Astrocyte (in vitro differentiated cells and primary cell): ENCODE measurements around the gene METTL22. TPM values are rescaled to one million over a fixed set of nuclear protein-coding genes. Genes with fewer than 3 reads are reported as not detected.

Experiments
- DNase-seq: peaks from one replicate; pipeline ENCODE4 v3.0.0-alpha.2; 2010; ENCODE audit warnings: low read depth
- FAIRE-seq: peaks from 2 replicates; lab custom pipeline; 2011; peaks lifted over from hg19 to GRCh38; lab: Jason Lieb, UNC
- H2AFZ ChIP-seq: 2 replicates; pipeline ENCODE4 v1.6.0; 2012; ENCODE audit warnings: low read depth, low read length, inconsistent platforms
- H3K27ac ChIP-seq: 2 replicates; pipeline ENCODE4 v1.5.1; 2011; ENCODE audit warnings: low read depth, low read length, inconsistent platforms
- H3K27me3 ChIP-seq: 2 replicates; pipeline ENCODE4 v1.6.0; 2011; ENCODE audit warnings: low read length, inconsistent platforms; ENCODE audit not compliant: insufficient read depth
- H3K36me3 ChIP-seq: 2 replicates; pipeline ENCODE4 v1.5.1; 2011; ENCODE audit warnings: low read length, inconsistent platforms; ENCODE audit not compliant: insufficient read depth
- H3K4me1 ChIP-seq: 2 replicates; pipeline ENCODE4 v1.5.1; 2011; ENCODE audit warnings: low read length, inconsistent platforms; ENCODE audit not compliant: insufficient read depth
- H3K4me2 ChIP-seq: 2 replicates; pipeline ENCODE4 v1.6.0; 2012; ENCODE audit warnings: low read length, inconsistent platforms
- H3K4me3 ChIP-seq: 2 replicates; pipeline ENCODE4 v1.5.1; 2011; ENCODE audit warnings: low read depth, mild to moderate bottlenecking, low read length, inconsistent platforms; ENCODE audit not compliant: insufficient read depth
- H3K79me2 ChIP-seq: 2 replicates; pipeline ENCODE4 v1.6.0; 2012; ENCODE audit warnings: mild to moderate bottlenecking, low read length, inconsistent platforms; ENCODE audit not compliant: insufficient read depth
- H3K9ac ChIP-seq: 2 replicates; pipeline ENCODE4 v1.6.0; 2012; ENCODE audit warnings: mild to moderate bottlenecking, low read length, inconsistent platforms
- H3K9me3 ChIP-seq: 2 replicates; pipeline ENCODE4 v1.5.1; 2012; ENCODE audit warnings: low read depth, mild to moderate bottlenecking, low read length, inconsistent platforms; ENCODE audit not compliant: insufficient read depth
- H4K20me1 ChIP-seq: 2 replicates; pipeline ENCODE4 v1.6.0; 2012; ENCODE audit warnings: low read length, inconsistent platforms; ENCODE audit not compliant: insufficient read depth
- H3K27ac Mint-ChIP-seq: one replicate; pipeline ENCODE4 v1.8.0; 2021; ENCODE audit warnings: mild to moderate bottlenecking, mixed read lengths; ENCODE audit not compliant: unreplicated experiment
- H3K27me3 Mint-ChIP-seq: one replicate; pipeline ENCODE4 v1.8.0; 2021; ENCODE audit warnings: low read depth, mixed read lengths; ENCODE audit not compliant: unreplicated experiment
- H3K36me3 Mint-ChIP-seq: one replicate; pipeline ENCODE4 v1.8.0; 2021; ENCODE audit warnings: low read depth, mixed read lengths; ENCODE audit not compliant: unreplicated experiment
- H3K4me1 Mint-ChIP-seq: one replicate; pipeline ENCODE4 v1.8.0; 2021; ENCODE audit warnings: low read depth, mixed read lengths; ENCODE audit not compliant: unreplicated experiment
- H3K4me3 Mint-ChIP-seq: one replicate; pipeline ENCODE4 v1.8.0; 2021; ENCODE audit warnings: mild to moderate bottlenecking, moderate library complexity, mixed read lengths; ENCODE audit not compliant: unreplicated experiment
- H3K9me3 Mint-ChIP-seq: one replicate; pipeline ENCODE4 v1.8.0; 2021; ENCODE audit warnings: mild to moderate bottlenecking, mixed read lengths; ENCODE audit not compliant: unreplicated experiment
- EZH2 ChIP-seq: IDR thresholded peaks from 2 replicates; pipeline ENCODE4 v1.6.1; 2012; ENCODE audit warnings: mild to moderate bottlenecking, low read length, inconsistent platforms; ENCODE audit not compliant: insufficient read depth
- total RNA-seq: library from RNA; stranded (reverse); gene quantifications from 2 replicates; pipeline ENCODE4 v1.2.1, GENCODE V29; 2021
- TF ChIP-seq, protein P1 (sequence below): IDR thresholded peaks from 2 replicates; pipeline ENCODE4 v1.5.1; 2011; ENCODE audit warnings: low read depth, mild to moderate bottlenecking, inconsistent platforms, low read length, moderate library complexity; ENCODE audit not compliant: insufficient read depth

Gene METTL22
- total RNA-seq, 1 donor from 2014 or later, result 37.7 TPM

DNA sequence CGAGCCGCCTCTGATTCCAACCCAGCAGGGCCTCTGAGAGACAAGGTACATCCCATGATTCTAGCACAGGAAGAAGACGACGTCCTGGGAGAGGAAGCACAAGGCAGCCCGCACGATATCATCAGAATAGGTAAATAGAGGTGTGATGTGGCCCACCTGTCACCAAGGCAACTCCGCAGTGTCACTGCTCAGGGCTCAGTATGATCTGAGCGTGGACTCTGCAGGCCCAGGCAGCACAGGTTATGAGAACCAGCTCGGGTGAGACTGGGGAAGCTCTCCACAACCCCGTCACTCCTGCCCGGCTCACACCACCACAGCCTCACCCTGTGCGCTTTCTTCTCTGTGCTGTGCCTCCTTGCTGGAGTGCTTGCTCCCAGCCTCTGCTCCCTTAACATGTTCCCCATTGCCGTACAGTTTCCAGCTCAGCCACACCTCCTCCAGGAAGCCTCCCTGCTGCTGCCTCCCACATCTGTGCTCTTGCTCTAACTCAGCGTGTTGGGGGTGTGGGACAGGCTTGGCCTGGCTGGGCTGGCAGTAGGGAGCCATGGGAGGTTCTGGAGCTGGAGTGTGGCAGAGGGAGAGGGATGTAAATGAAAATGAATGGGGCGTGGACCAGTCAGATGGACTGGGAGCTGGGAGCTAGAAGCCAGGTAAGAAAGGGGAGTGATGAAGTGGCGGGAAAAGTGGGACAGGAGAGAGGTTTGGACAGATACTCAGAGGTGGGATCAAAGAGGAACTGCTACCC is 7.7 kb downstream of the METTL22 start:
- FAIRE-seq (no peak), DNase-seq (no peak)
- no peaks in the 10 kb centered on the region for H3K27me3 ChIP-seq
- H3K79me2 ChIP-seq, result peaks cover 23% of the 10 kb centered on the region
- TF ChIP-seq, protein P1, sequence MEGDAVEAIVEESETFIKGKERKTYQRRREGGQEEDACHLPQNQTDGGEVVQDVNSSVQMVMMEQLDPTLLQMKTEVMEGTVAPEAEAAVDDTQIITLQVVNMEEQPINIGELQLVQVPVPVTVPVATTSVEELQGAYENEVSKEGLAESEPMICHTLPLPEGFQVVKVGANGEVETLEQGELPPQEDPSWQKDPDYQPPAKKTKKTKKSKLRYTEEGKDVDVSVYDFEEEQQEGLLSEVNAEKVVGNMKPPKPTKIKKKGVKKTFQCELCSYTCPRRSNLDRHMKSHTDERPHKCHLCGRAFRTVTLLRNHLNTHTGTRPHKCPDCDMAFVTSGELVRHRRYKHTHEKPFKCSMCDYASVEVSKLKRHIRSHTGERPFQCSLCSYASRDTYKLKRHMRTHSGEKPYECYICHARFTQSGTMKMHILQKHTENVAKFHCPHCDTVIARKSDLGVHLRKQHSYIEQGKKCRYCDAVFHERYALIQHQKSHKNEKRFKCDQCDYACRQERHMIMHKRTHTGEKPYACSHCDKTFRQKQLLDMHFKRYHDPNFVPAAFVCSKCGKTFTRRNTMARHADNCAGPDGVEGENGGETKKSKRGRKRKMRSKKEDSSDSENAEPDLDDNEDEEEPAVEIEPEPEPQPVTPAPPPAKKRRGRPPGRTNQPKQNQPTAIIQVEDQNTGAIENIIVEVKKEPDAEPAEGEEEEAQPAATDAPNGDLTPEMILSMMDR, result no peak
- TF ChIP-seq EZH2, result no peak
- H3K4me3 ChIP-seq, result no peak overlapping the region
- peaks cover 47% of the 10 kb centered on the region for H3K36me3 ChIP-seq
- no peak overlapping the region for H3K9ac ChIP-seq
- Mint-ChIP-seq H3K9me3 (no peaks in the 10 kb centered on the region), H3K27me3 (no peaks in the 10 kb centered on the region), H3K36me3 (peaks cover 12% of the 10 kb centered on the region), H3K4me1 (peaks cover 2% of the 10 kb centered on the region), H3K27ac (no peak overlapping the region), H3K4me3 (no peak overlapping the region)
- no peak overlapping the region for H2AFZ ChIP-seq
- no peaks in the 10 kb centered on the region for H3K9me3 ChIP-seq
- H3K27ac ChIP-seq, result no peak overlapping the region
- peaks cover 77% of the 10 kb centered on the region for H4K20me1 ChIP-seq
- no peak overlapping the region for H3K4me2 ChIP-seq
- H3K4me1 ChIP-seq, result no peaks in the 10 kb centered on the region

DNA sequence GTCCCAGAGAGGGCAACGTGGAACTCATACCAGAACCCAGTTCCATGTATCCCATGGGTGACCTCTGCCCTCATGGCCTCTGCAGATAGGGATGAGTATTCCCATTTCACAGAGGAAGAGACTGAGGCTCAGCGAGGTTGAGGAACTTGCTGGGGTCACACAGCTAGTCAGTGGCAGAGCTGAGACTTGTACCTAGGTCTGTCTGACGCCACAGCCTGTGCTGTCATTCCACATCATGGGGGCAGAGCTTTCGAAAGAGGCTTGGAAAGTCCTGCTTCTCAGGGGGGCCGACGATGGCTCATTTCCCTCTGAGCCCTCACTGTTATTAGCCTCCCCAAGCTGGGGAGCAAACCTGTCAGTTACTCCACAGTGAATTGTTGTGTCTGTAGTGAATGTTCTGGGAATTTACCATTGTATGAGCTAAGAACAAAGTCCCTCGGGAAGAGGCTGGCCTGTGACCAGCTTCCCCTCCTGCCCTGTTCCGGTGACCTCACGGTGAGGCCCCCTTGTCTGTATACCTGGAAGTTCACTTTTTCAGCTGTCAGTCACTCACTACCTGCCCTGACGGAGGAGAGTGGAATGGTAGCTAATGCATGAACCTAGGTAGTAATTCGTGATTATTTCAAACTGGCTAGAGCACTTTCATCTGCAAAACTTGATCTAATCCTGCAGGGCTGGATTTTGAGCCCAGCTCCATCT is 8.9 kb downstream of the METTL22 start:
- no peak overlapping the region for H3K4me3 Mint-ChIP-seq
- H2AFZ ChIP-seq, result no peak overlapping the region
- H3K4me1 Mint-ChIP-seq, result peaks cover 2% of the 10 kb centered on the region
- H3K4me3 ChIP-seq, result no peak overlapping the region
- H3K36me3 ChIP-seq, result peaks cover 46% of the 10 kb centered on the region
- H3K4me1 ChIP-seq, result no peaks in the 10 kb centered on the region
- TF ChIP-seq, protein P1, result no peak
- TF ChIP-seq EZH2, result no peak
- H3K36me3 Mint-ChIP-seq, result peaks cover 12% of the 10 kb centered on the region
- peaks cover 11% of the 10 kb centered on the region for H3K79me2 ChIP-seq
- FAIRE-seq (no peak), DNase-seq (no peak)
- no peak overlapping the region for H3K9ac ChIP-seq
- H4K20me1 ChIP-seq, result peaks cover 75% of the 10 kb centered on the region
- H3K27ac Mint-ChIP-seq, result no peak overlapping the region
- H3K9me3 ChIP-seq, result no peaks in the 10 kb centered on the region
- no peaks in the 10 kb centered on the region for H3K9me3 Mint-ChIP-seq
- H3K27me3 Mint-ChIP-seq, result no peaks in the 10 kb centered on the region
- H3K4me2 ChIP-seq, result no peak overlapping the region
- H3K27ac ChIP-seq, result no peak overlapping the region
- H3K27me3 ChIP-seq, result no peaks in the 10 kb centered on the region
